Endothelial cell of umbilical vein (primary cell): ENCODE results near the gene GABPB2.

Source experiments
- GATA2 ChIP-seq: IDR thresholded peaks from 2 replicates; pipeline ENCODE4 v1.7.0; 2011; ENCODE audit warnings: low read depth, mild to moderate bottlenecking, moderate library complexity, mixed read lengths, low read length; ENCODE audit not compliant: insufficient read length, insufficient read depth
- POLR2A ChIP-seq: IDR thresholded peaks from 2 replicates; pipeline ENCODE4 v1.6.1; 2012; ENCODE audit warnings: low read depth, mild to moderate bottlenecking, control low read depth, low read length
- TF ChIP-seq, protein P1 (sequence below), 2 donors: IDR thresholded peaks; 1 replicate in 1 of 2; 2 replicates in 1 of 2; pipeline ENCODE4 v1.5.1; 2011; ENCODE audit warnings: low read length in 2 of 2, mild to moderate bottlenecking in 2 of 2, moderate library complexity in 2 of 2, control low read depth in 1 of 2, inconsistent platforms in 1 of 2, low read depth in 1 of 2; ENCODE audit not compliant: insufficient read depth in 1 of 2; ENCODE audit errors: extremely low read depth in 1 of 2
- TF ChIP-seq, protein P2 (sequence below): IDR thresholded peaks from 2 replicates; pipeline ENCODE4 v1.6.1; 2011; ENCODE audit not compliant: insufficient read depth, insufficient read length

DNA sequence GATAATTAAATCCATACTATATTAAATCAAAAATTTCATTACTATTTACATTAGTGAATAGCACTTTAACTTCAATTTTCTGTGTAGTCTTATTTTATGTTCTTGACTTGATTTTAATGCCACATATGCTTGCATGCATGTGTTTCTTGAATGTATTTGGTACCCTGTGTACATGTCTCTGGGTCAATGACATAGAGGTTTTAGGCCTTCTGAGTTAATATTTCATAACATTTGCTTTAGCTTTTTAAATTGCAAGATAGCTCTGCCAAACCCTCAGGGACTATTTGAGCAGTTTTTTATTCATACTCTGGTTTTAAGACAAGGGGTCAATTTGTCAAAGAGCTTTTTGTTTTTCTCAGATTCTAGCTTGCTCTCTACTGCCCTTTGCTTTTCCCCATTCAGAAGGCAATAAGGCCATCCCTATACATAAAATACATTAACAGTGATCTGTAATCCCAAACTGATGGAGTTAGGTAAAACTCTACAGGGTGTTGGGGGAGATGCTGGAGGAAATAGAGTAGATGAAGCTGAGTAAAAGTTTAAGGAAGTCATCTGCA lies 5.4 kb upstream of the GABPB2 start:
- TF ChIP-seq, protein P1, sequence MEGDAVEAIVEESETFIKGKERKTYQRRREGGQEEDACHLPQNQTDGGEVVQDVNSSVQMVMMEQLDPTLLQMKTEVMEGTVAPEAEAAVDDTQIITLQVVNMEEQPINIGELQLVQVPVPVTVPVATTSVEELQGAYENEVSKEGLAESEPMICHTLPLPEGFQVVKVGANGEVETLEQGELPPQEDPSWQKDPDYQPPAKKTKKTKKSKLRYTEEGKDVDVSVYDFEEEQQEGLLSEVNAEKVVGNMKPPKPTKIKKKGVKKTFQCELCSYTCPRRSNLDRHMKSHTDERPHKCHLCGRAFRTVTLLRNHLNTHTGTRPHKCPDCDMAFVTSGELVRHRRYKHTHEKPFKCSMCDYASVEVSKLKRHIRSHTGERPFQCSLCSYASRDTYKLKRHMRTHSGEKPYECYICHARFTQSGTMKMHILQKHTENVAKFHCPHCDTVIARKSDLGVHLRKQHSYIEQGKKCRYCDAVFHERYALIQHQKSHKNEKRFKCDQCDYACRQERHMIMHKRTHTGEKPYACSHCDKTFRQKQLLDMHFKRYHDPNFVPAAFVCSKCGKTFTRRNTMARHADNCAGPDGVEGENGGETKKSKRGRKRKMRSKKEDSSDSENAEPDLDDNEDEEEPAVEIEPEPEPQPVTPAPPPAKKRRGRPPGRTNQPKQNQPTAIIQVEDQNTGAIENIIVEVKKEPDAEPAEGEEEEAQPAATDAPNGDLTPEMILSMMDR (IDR thresholded peaks at IDR 0.05; ENCODE audit: extremely low read depth in 1 of 2, insufficient read depth in 1 of 2, low read depth in 1 of 2, low read length in 2 of 2): no peak
- no peak for TF ChIP-seq POLR2A
- no peak for TF ChIP-seq GATA2
- TF ChIP-seq, protein P2, sequence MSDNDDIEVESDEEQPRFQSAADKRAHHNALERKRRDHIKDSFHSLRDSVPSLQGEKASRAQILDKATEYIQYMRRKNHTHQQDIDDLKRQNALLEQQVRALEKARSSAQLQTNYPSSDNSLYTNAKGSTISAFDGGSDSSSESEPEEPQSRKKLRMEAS: no peak
